Measurements from ENCODE around the gene GAB4.

- no peak for TF ChIP-seq CTCF (IDR thresholded peaks at IDR 0.05; ENCODE audit: low read depth, low read length, missing input control)
- no peak for TF ChIP-seq ATF3 (IDR thresholded peaks at IDR 0.05)
- TF ChIP-seq GABPA (IDR thresholded peaks at IDR 0.05 in 1 of 2, conservative IDR thresholded peaks at IDR 0.05 in 1 of 2), result no peak
- no peak for TF ChIP-seq EGR1 (IDR thresholded peaks at IDR 0.05; ENCODE audit: low read depth in 2 of 2)
- TF ChIP-seq RAD21 (IDR thresholded peaks at IDR 0.05), result no peak
- no peak for TF ChIP-seq JUND (IDR thresholded peaks at IDR 0.05)
- no peak for TF ChIP-seq ZBTB33 (IDR thresholded peaks at IDR 0.05)
Measured at GRCh38 chr22:16961477-16962186, 46.4 kb downstream of the GAB4 start.

All from liver (tissue), 3 donors.